ENCODE data around the gene EXOC6. TPM values are rescaled to one million over a fixed set of nuclear protein-coding genes. Genes with fewer than 3 reads are reported as not detected.

Gene EXOC6
- total RNA-seq, 1 experiment from 2014 or later, result 9.3 TPM

DNA sequence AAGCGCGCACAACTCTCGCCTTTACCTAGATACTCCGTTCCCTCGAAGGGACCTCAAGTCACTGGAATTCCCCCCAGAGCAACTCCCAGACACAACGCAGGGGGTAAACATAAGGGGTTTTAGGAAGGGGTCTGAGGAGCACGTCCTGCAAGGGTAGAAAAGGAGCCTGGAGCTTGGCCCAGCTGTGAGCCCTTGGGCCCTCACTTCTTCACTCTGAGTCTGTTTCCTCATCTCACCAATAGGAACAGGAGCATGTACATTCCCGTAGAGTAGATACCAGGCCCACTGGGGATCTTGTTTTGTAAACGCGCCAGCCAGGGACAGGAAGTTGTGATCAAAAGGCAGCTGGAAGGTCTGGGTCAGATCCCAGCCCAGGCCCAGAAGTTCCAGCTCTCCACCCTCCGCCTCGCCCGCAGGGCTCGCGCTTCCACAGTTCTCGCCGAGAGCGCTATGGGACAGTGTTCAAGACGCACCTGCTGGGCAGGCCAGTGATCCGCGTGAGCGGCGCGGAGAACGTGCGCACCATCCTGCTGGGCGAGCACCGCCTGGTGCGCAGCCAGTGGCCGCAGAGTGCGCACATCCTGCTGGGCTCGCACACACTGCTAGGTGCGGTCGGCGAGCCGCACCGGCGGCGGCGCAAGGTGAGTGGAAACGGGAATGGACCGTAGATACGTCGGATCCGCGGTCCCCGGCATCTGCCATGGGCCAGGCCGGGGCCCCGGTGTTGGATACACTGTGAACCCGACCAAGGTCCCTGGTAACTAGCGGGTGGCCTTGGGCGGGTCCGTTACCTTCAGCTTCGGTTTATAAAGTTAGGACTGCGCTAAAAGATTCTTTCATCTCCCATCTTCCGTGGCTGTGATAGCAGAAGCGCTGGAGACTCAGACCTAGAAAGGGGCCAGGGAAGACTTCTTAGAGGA, 213.5 kb downstream of the EXOC6 start:
- DNase-seq, result no peak
- no TSS peak for BruUV-seq (replicated peaks)
- POLR2A ChIA-PET (ENCODE audit: unreplicated experiment), result no interaction called here
- Histone ChIP-seq H2AFZ (no peak overlapping the region), H3K9me2 (ENCODE audit: insufficient read depth) (no peaks in the 10 kb centered on the region), H3K79me2 (ENCODE audit: low read depth) (no peaks in the 10 kb centered on the region), H3K27me3 (ENCODE audit: insufficient read depth, low read depth) (no peaks in the 10 kb centered on the region), H3F3A (ENCODE audit: insufficient read depth, low read depth) (no peaks in the 10 kb centered on the region), H3K4me3 (no peak overlapping the region), H3K4me2 (no peak overlapping the region), H3K27ac (no peak overlapping the region), H4K20me1 (ENCODE audit: insufficient read depth) (no peaks in the 10 kb centered on the region), H3K9me3 (ENCODE audit: insufficient read depth, low read depth) (no peaks in the 10 kb centered on the region), H3K4me1 (replicated peaks; ENCODE audit: insufficient read depth) (no peaks in the 10 kb centered on the region), H3K36me3 (ENCODE audit: low read depth) (no peaks in the 10 kb centered on the region)
- CTCF ChIA-PET, result no interaction called here
- TF ChIP-seq EZH2 (IDR thresholded peaks at IDR 0.05; ENCODE audit: low read depth), result no peak
- TF ChIP-seq, protein P1, sequence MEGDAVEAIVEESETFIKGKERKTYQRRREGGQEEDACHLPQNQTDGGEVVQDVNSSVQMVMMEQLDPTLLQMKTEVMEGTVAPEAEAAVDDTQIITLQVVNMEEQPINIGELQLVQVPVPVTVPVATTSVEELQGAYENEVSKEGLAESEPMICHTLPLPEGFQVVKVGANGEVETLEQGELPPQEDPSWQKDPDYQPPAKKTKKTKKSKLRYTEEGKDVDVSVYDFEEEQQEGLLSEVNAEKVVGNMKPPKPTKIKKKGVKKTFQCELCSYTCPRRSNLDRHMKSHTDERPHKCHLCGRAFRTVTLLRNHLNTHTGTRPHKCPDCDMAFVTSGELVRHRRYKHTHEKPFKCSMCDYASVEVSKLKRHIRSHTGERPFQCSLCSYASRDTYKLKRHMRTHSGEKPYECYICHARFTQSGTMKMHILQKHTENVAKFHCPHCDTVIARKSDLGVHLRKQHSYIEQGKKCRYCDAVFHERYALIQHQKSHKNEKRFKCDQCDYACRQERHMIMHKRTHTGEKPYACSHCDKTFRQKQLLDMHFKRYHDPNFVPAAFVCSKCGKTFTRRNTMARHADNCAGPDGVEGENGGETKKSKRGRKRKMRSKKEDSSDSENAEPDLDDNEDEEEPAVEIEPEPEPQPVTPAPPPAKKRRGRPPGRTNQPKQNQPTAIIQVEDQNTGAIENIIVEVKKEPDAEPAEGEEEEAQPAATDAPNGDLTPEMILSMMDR (conservative IDR thresholded peaks at IDR 0.05), result no peak
- intact Hi-C loops (cut with micrococcal nuclease; ENCODE audit: unreplicated experiment), result no loop called here

DNA sequence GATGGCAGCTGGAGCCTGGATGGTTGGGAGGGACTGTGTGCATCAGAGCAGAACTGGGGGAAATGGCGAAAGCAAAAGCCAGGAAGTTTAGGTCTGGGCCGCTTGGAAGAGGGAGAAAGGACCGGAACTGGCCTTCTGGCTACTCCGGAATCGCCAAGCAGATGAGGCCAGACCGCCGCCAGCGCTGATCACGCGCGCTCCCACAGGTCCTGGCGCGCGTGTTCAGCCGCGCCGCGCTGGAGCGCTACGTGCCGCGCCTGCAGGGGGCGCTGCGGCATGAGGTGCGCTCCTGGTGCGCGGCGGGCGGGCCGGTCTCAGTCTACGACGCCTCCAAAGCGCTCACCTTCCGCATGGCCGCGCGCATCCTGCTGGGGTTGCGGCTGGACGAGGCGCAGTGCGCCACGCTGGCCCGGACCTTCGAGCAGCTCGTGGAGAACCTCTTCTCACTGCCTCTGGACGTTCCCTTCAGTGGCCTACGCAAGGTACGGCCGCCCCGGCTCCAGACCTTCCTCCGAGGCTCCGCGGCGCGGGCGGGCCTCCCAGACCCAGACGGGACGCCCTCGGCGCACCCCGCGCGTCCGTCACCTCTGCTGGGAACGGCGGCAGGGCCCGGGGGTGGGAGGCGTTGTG, 214.3 kb downstream of the EXOC6 start:
- H3K27ac ChIP-seq, result no peak overlapping the region
- no peak for TF ChIP-seq EZH2 (IDR thresholded peaks at IDR 0.05; ENCODE audit: low read depth)
- TF ChIP-seq, protein P1 (conservative IDR thresholded peaks at IDR 0.05), result no peak
- H4K20me1 ChIP-seq (ENCODE audit: insufficient read depth), result no peaks in the 10 kb centered on the region
- no peaks in the 10 kb centered on the region for H3K9me2 ChIP-seq (ENCODE audit: insufficient read depth)
- H3F3A ChIP-seq (ENCODE audit: insufficient read depth, low read depth), result no peaks in the 10 kb centered on the region
- no peaks in the 10 kb centered on the region for H3K9me3 ChIP-seq (ENCODE audit: insufficient read depth, low read depth)
- DNase-seq, result peak in 1 of 2 experiments; percentile 53
- POLR2A ChIA-PET (ENCODE audit: unreplicated experiment), result no interaction called here
- H3K79me2 ChIP-seq (ENCODE audit: low read depth), result no peaks in the 10 kb centered on the region
- intact Hi-C loops (cut with micrococcal nuclease; ENCODE audit: unreplicated experiment), result no loop called here
- H3K4me1 ChIP-seq (replicated peaks; ENCODE audit: insufficient read depth), result no peaks in the 10 kb centered on the region
- H2AFZ ChIP-seq, result no peak overlapping the region
- H3K27me3 ChIP-seq (ENCODE audit: insufficient read depth, low read depth), result no peaks in the 10 kb centered on the region
- CTCF ChIA-PET, result interaction anchor here (0.7 kb wide), 1 partner anchor 16 kb away, joined by 6 read pairs; no protein-coding TSS in a partner anchor
- no peak overlapping the region for H3K4me2 ChIP-seq
- no peak overlapping the region for H3K4me3 ChIP-seq
- no peaks in the 10 kb centered on the region for H3K36me3 ChIP-seq (ENCODE audit: low read depth)
- BruUV-seq (replicated peaks), result no TSS peak

DNA sequence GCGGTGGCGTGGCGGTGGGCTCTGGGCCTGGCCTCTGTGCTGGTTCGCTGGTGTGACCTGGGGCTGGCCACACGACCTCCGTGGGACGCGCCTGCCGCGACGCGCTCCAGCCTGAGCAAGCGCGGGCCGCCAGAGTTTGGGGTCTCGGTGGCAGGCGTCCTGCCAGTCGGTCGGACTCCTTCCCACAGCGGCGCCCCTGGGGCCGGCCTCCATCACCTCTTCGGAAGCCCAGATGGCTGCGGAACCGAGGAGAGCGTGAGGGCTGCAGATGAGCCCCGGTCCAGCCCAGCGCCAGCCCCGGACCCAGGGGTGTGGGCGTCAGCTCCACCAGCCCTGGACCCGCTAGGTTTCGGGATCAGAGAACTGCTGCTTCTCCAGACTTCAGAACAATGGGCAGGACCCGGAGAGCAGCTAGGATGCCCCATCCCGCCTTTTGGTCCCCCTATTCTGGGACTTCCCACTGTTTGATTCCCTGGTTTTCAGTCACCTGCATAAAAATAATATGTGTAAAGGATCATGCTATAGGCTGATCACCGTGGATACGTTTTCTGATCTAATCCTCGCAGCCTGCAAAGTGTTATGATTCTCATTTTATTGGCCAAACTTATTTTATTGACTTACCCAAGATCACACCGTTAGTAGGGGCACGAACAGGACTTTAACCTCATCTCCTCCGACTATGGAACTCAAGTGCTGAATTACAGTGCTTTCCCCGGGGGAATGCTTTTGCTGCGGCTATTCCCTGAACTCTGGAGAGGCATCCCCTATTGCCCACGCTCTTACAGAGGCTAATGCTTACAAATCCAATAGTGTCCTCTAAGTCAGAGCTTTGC, 215.0 kb downstream of the EXOC6 start:
- Histone ChIP-seq H3K4me3 (no peak overlapping the region), H3K27me3 (ENCODE audit: insufficient read depth, low read depth) (no peaks in the 10 kb centered on the region)
- intact Hi-C loops (cut with micrococcal nuclease; ENCODE audit: unreplicated experiment), result no loop called here

More for the DNA sequence above, 215.0 kb downstream of the EXOC6 start:
- TF ChIP-seq, protein P1 (conservative IDR thresholded peaks at IDR 0.05), result no peak
- no peak for TF ChIP-seq EZH2 (IDR thresholded peaks at IDR 0.05; ENCODE audit: low read depth)
- no peak for DNase-seq
- H4K20me1 ChIP-seq (ENCODE audit: insufficient read depth), result no peaks in the 10 kb centered on the region
- no peaks in the 10 kb centered on the region for H3K36me3 ChIP-seq (ENCODE audit: low read depth)
- H3K9me3 ChIP-seq (ENCODE audit: insufficient read depth, low read depth), result no peaks in the 10 kb centered on the region
- H3K79me2 ChIP-seq (ENCODE audit: low read depth), result no peaks in the 10 kb centered on the region
- no peak overlapping the region for H2AFZ ChIP-seq
- BruUV-seq (replicated peaks), result no TSS peak
- no peaks in the 10 kb centered on the region for H3F3A ChIP-seq (ENCODE audit: insufficient read depth, low read depth)
- H3K4me2 ChIP-seq, result no peak overlapping the region
- H3K27ac ChIP-seq, result no peak overlapping the region
- H3K9me2 ChIP-seq (ENCODE audit: insufficient read depth), result no peaks in the 10 kb centered on the region
- no peaks in the 10 kb centered on the region for H3K4me1 ChIP-seq (replicated peaks; ENCODE audit: insufficient read depth)
- ChIA-PET CTCF (interaction anchor here (0.7 kb wide), 1 partner anchor 15 kb away, joined by 6 read pairs; no protein-coding TSS in a partner anchor), POLR2A (ENCODE audit: unreplicated experiment) (no interaction called here)

Data from PC-9 (cell line).